ENCODE results near the gene PKD1.

The PKD1 gene

GRCh38 chr16:2095918-2096582 lies 39.6 kb downstream of the PKD1 start:
- H3K36me3 ChIP-seq (ENCODE audit: insufficient read depth, low read length), result peaks cover 51% of the 10 kb centered on the region

GRCh38 chr16:2095315-2095853 lies 40.3 kb downstream of the PKD1 start:
- Histone ChIP-seq H3K9ac (ENCODE audit: low read length) (no peak overlapping the region), H3K27ac (ENCODE audit: low read depth, low read length) (no peak overlapping the region), H3K27me3 (ENCODE audit: control insufficient read depth in 1 of 2, insufficient read depth in 2 of 2, low read length in 2 of 2) (no peaks in the 10 kb centered on the region), H3K4me1 (ENCODE audit: insufficient read depth, low read length) (peaks cover 15% of the 10 kb centered on the region), H3K4me3 (ENCODE audit: low read depth in 1 of 2, low read length in 2 of 2) (no peak overlapping the region), H3K9me3 (ENCODE audit: low read length) (no peaks in the 10 kb centered on the region), H3K36me3 (ENCODE audit: insufficient read depth, low read length) (peaks cover 53% of the 10 kb centered on the region)

More at GRCh38 chr16:2095918-2096582, 39.6 kb downstream of the PKD1 start:
- Histone ChIP-seq H3K4me3 (ENCODE audit: low read depth in 1 of 2, low read length in 2 of 2) (no peak overlapping the region), H3K27ac (ENCODE audit: low read depth, low read length) (no peak overlapping the region), H3K9ac (ENCODE audit: low read length) (no peak overlapping the region), H3K9me3 (ENCODE audit: low read length) (no peaks in the 10 kb centered on the region), H3K4me1 (ENCODE audit: insufficient read depth, low read length) (peaks cover 15% of the 10 kb centered on the region), H3K27me3 (ENCODE audit: control insufficient read depth in 1 of 2, insufficient read depth in 2 of 2, low read length in 2 of 2) (no peaks in the 10 kb centered on the region)

DNA sequence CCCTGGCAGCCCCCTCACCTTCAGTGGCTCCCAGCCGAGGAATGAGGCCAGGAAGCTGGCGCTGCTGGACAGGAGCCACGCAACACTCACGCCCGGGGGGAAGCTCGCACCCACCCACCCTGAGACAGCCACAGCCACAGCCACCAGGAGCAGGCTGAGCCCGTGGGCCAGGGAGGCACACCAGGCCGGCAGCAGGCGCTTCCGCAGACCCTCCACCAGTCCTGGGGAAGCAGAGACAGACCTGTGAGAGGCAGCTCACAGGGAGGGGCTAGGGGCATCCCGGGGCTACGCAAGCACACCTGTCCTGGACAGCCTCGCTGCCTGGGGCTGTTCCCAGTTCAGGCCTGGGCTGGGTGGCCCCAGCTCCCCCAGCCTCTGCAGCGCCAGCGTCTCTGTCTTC lies 41.9 kb downstream of the PKD1 start:
- peaks cover 15% of the 10 kb centered on the region for H3K4me1 ChIP-seq (ENCODE audit: insufficient read depth, low read length)

DNA sequence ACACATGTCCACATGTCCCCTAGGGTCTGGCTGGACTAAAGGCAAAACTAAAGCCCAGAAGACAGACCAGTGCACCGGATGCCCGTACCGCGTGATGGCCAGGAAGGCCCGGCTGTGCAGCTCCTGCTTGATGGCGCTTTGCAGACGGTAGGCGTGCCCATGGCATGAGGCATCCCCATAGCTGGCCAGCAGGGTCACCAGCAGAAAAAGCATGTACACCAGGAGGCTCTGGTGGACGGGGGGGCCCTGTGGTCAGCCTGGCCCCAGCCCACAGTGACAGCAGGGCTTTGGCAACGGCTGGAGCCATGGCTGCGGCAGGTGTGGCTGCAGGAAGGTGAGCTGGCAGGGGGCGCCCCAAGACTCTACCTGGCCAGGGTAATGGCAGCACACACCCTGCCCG lies 42.8 kb downstream of the PKD1 start:
- Histone ChIP-seq H3K4me1 (ENCODE audit: insufficient read depth, low read length) (peaks cover 15% of the 10 kb centered on the region), H3K9me3 (ENCODE audit: low read length) (no peaks in the 10 kb centered on the region), H3K36me3 (ENCODE audit: insufficient read depth, low read length) (peaks cover 71% of the 10 kb centered on the region), H3K9ac (ENCODE audit: low read length) (no peak overlapping the region), H3K4me3 (ENCODE audit: low read depth in 1 of 2, low read length in 2 of 2) (no peak overlapping the region), H3K27me3 (ENCODE audit: control insufficient read depth in 1 of 2, insufficient read depth in 2 of 2, low read length in 2 of 2) (no peaks in the 10 kb centered on the region), H3K27ac (ENCODE audit: low read depth, low read length) (no peak overlapping the region)

More for the DNA sequence above, 41.9 kb downstream of the PKD1 start:
- no peak overlapping the region for H3K4me3 ChIP-seq (ENCODE audit: low read depth in 1 of 2, low read length in 2 of 2)
- H3K9me3 ChIP-seq (ENCODE audit: low read length), result no peaks in the 10 kb centered on the region
- no peak overlapping the region for H3K27ac ChIP-seq (ENCODE audit: low read depth, low read length)
- H3K27me3 ChIP-seq (ENCODE audit: control insufficient read depth in 1 of 2, insufficient read depth in 2 of 2, low read length in 2 of 2), result no peaks in the 10 kb centered on the region
- H3K36me3 ChIP-seq (ENCODE audit: insufficient read depth, low read length), result peaks cover 63% of the 10 kb centered on the region
- no peak overlapping the region for H3K9ac ChIP-seq (ENCODE audit: low read length)

GRCh38 chr16:2092256-2092620 lies 43.5 kb downstream of the PKD1 start:
- no peak overlapping the region for H3K9ac ChIP-seq (ENCODE audit: low read length)
- H3K9me3 ChIP-seq (ENCODE audit: low read length), result no peaks in the 10 kb centered on the region
- H3K4me3 ChIP-seq (ENCODE audit: low read depth in 1 of 2, low read length in 2 of 2), result no peak overlapping the region

DNA sequence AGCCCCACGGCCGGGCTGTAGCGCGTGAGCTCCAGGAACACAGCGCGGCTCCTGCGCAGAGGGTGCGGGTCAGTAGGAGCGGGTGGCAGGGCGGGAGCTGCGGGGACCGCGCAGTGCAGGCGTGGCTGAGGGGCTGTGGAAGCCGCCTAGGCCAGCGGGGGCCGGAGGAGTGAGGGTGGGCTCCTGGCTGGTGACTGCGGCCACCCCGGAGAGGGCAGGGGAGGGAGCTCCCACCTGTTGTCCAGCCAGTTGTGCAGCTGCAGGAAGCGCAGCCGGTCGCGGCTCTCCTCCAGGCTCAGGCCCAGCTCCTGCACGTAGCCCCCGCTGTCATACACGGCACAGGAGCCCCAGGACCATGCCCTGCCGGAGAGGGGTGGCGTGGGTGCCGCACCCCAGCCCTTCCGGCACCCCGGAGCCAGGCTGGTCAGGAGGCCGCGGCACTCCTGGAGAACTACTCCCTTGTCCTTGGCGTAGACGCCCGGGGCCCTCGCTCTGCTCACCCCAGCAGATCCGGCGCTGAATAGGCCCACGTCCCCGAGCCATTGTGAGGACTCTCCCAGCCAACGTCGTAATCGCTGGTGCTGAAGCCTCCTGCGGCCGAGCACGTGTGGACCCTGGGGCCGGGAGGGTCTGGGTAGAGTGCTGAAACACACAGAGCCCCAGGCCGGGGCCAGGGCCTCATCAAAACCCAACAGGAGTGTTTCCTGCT lies 44.0 kb downstream of the PKD1 start:
- Histone ChIP-seq H3K4me3 (ENCODE audit: low read depth in 1 of 2, low read length in 2 of 2) (no peak overlapping the region), H3K27me3 (ENCODE audit: control insufficient read depth in 1 of 2, insufficient read depth in 2 of 2, low read length in 2 of 2) (no peaks in the 10 kb centered on the region), H3K36me3 (ENCODE audit: insufficient read depth, low read length) (peaks cover 67% of the 10 kb centered on the region), H3K9me3 (ENCODE audit: low read length) (no peaks in the 10 kb centered on the region), H3K9ac (ENCODE audit: low read length) (no peak overlapping the region), H3K4me1 (ENCODE audit: insufficient read depth, low read length) (peaks cover 15% of the 10 kb centered on the region), H3K27ac (ENCODE audit: low read depth, low read length) (peak overlapping the region; percentile 53)

More at GRCh38 chr16:2092256-2092620, 43.5 kb downstream of the PKD1 start:
- peaks cover 15% of the 10 kb centered on the region for H3K4me1 ChIP-seq (ENCODE audit: insufficient read depth, low read length)
- H3K27ac ChIP-seq (ENCODE audit: low read depth, low read length), result peak overlapping the region; percentile 53
- peaks cover 71% of the 10 kb centered on the region for H3K36me3 ChIP-seq (ENCODE audit: insufficient read depth, low read length)
- no peaks in the 10 kb centered on the region for H3K27me3 ChIP-seq (ENCODE audit: control insufficient read depth in 1 of 2, insufficient read depth in 2 of 2, low read length in 2 of 2)

GRCh38 chr16:2090777-2091546 lies 44.7 kb downstream of the PKD1 start:
- peaks cover 70% of the 10 kb centered on the region for H3K36me3 ChIP-seq (ENCODE audit: insufficient read depth, low read length)
- H3K27ac ChIP-seq (ENCODE audit: low read depth, low read length), result peak overlapping the region; percentile 53
- no peaks in the 10 kb centered on the region for H3K27me3 ChIP-seq (ENCODE audit: control insufficient read depth in 1 of 2, insufficient read depth in 2 of 2, low read length in 2 of 2)
- no peak overlapping the region for H3K4me3 ChIP-seq (ENCODE audit: low read depth in 1 of 2, low read length in 2 of 2)
- H3K9ac ChIP-seq (ENCODE audit: low read length), result no peak overlapping the region
- peaks cover 15% of the 10 kb centered on the region for H3K4me1 ChIP-seq (ENCODE audit: insufficient read depth, low read length)
- no peaks in the 10 kb centered on the region for H3K9me3 ChIP-seq (ENCODE audit: low read length)

- Histone ChIP-seq H3K4me3 (ENCODE audit: low read depth in 1 of 2, low read length in 2 of 2) (no peak overlapping the region), H3K4me1 (ENCODE audit: insufficient read depth, low read length) (peaks cover 15% of the 10 kb centered on the region)
These were observed 45.3 kb downstream of the PKD1 start for GRCh38 chr16:2090481-2090776.

DNA sequence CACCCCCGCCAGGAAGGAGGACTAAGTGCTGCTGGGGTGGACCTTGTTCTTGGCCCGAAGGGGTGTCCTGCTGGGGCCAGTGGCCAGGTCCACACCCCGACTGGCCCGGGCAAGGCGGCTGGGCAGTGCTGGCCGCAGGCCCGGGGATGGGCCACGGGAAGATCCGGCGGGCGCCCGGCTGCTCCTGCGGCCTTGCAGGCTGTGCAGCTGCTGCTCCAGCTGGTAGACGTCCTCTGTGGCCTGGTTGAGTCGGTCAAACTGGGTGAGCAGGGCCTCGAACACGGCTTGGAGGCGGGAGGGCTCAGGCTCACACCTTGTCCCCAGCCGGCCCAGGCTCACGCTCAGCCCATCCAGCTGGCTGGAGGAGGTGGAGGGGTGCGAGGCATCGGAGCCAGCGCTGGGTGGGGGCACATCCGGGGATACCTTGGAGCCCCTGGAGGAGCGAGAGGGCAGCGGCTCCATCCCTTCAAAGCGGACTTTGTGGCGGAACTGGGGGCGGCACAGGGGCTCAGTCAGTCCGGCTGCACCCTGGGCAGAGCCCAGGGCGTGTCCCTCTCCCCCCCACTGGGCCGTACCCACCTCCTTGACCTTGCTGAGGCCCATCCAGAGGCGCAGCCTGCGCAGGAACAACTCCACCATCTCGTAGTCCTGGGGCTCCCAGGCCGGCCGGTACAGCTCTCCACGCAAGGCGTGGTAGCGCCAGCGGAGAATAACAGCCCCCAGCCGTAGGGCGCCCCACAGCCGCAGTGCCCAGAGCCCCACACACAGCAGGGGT lies 45.8 kb downstream of the PKD1 start:
- Histone ChIP-seq H3K9me3 (ENCODE audit: low read length) (no peaks in the 10 kb centered on the region), H3K27me3 (ENCODE audit: control insufficient read depth in 1 of 2, insufficient read depth in 2 of 2, low read length in 2 of 2) (no peaks in the 10 kb centered on the region), H3K27ac (ENCODE audit: low read depth, low read length) (peak overlapping the region; percentile 34), H3K9ac (ENCODE audit: low read length) (no peak overlapping the region), H3K4me1 (ENCODE audit: insufficient read depth, low read length) (peaks cover 15% of the 10 kb centered on the region), H3K4me3 (ENCODE audit: low read depth in 1 of 2, low read length in 2 of 2) (no peak overlapping the region), H3K36me3 (ENCODE audit: insufficient read depth, low read length) (peaks cover 61% of the 10 kb centered on the region)

More at GRCh38 chr16:2090481-2090776, 45.3 kb downstream of the PKD1 start:
- H3K27ac ChIP-seq (ENCODE audit: low read depth, low read length), result peak overlapping the region; percentile 34
- H3K27me3 ChIP-seq (ENCODE audit: control insufficient read depth in 1 of 2, insufficient read depth in 2 of 2, low read length in 2 of 2), result no peaks in the 10 kb centered on the region
- H3K9ac ChIP-seq (ENCODE audit: low read length), result no peak overlapping the region
- H3K9me3 ChIP-seq (ENCODE audit: low read length), result no peaks in the 10 kb centered on the region
- peaks cover 65% of the 10 kb centered on the region for H3K36me3 ChIP-seq (ENCODE audit: insufficient read depth, low read length)

DNA sequence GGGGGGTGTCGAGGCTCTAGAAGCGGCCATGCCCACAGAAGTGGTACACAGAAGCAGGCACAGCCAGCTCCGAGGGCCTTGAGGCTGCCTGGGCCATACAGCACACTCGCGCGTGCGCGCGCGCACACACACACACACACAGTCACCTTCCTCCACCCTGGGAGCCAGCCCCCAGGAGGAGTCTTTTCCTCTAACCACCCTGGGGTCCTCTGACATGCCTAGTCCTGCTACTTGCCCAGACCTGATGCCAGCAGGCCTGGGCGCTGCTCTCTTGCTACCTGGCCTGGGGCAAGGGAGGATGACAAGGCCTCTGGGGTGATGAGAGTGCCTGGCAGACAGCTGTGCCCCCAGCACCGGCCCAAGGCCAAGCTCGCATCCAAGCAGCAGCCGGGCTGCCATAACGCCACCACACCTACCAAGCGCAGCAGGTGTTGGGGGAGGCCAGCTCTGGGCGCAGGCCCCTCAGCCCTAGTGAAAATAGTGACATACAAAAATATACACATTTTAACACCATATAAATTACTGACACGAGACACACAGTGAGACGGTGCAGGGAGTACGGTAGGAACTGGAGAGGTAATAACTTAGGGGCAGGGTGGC lies 46.8 kb downstream of the PKD1 start:
- Histone ChIP-seq H3K9me3 (ENCODE audit: low read length) (no peaks in the 10 kb centered on the region), H3K27me3 (ENCODE audit: control insufficient read depth in 1 of 2, insufficient read depth in 2 of 2, low read length in 2 of 2) (no peaks in the 10 kb centered on the region), H3K27ac (ENCODE audit: low read depth, low read length) (no peak overlapping the region), H3K4me3 (ENCODE audit: low read depth in 1 of 2, low read length in 2 of 2) (no peak overlapping the region), H3K4me1 (ENCODE audit: insufficient read depth, low read length) (peaks cover 15% of the 10 kb centered on the region), H3K36me3 (ENCODE audit: insufficient read depth, low read length) (peaks cover 54% of the 10 kb centered on the region), H3K9ac (ENCODE audit: low read length) (no peak overlapping the region)

Data from muscle layer of colon (tissue), 2 donors.